GM12878 (cell line): ENCODE measurements around the gene TCEANC. TPM values are rescaled to one million over a fixed set of nuclear protein-coding genes. Genes with fewer than 3 reads are reported as not detected.

ENCODE experiments used
- ATAC-seq: fragments of 200-7000 bp; cut with Tn5 transposase; 3 replicates; pipeline ENCODE4 v1.9.1; 2020; ENCODE audit warnings: mild to moderate bottlenecking, moderate library complexity
- BruUV-seq: library from RNA; stranded (reverse); fragments of 400-500 nt; replicated peaks from 2 replicates; lab custom pipeline; 2021; lab: Mats Ljungman, UMichigan
- CTCF ChIA-PET: fragments of 300-600 bp; sonication (Branson Sonifier 250); formaldehyde crosslinking; extraction: SDS; loops from one replicate; lab custom pipeline; 2021; ENCODE audit warnings: inconsistent platforms; lab: Yijun Ruan, JAX
- POLR2A ChIA-PET: fragments of 350-600 bp; formaldehyde crosslinking; extraction: SDS; loops from one replicate; lab custom pipeline; 2021; ENCODE audit warnings: inconsistent platforms; lab: Charles Lee
- RAD21 ChIA-PET: fragments of 300-600 bp; sonication (Branson Sonifier 250); formaldehyde crosslinking; loops from one replicate; lab custom pipeline; 2023; ENCODE audit warnings: antibody characterized with exemption; ENCODE audit not compliant: unreplicated experiment; lab: Charles Lee
- SMC1A ChIA-PET: fragments of 300-600 bp; sonication (Branson Sonifier 250); formaldehyde crosslinking; loops from one replicate; lab custom pipeline; 2023; ENCODE audit not compliant: unreplicated experiment, uncharacterized antibody; lab: Charles Lee
- DNase-seq: peaks from one replicate; pipeline ENCODE4 v3.0.0-alpha.2; 2011; ENCODE audit warnings: low read depth, low spot score
- FAIRE-seq: peaks from 3 replicates; lab custom pipeline; 2011; peaks lifted over from hg19 to GRCh38; lab: Jason Lieb, UNC
- H2AFZ ChIP-seq: 2 replicates; pipeline ENCODE4 v1.6.0; 2011; ENCODE audit warnings: low read depth, low read length, control low read depth; ENCODE audit not compliant: control insufficient read depth
- H3K27ac ChIP-seq: 2 replicates; pipeline ENCODE4 v1.5.1; 2011; ENCODE audit warnings: control low read depth; ENCODE audit not compliant: control insufficient read depth, insufficient read depth
- H3K27me3 ChIP-seq, 2 experiments: replicated peaks in 1 of 2; 2 replicates each; pipeline versions ENCODE4 v1.6.0 to v1.6.1; 2011; ENCODE audit warnings: low read length in 1 of 2; ENCODE audit not compliant: control insufficient read depth in 2 of 2, insufficient read depth in 2 of 2
- H3K36me3 ChIP-seq, 2 experiments: 2 replicates each; pipeline ENCODE4 v1.5.1; 2011; ENCODE audit warnings: low read length in 1 of 2; ENCODE audit not compliant: control insufficient read depth in 2 of 2, insufficient read depth in 2 of 2
- H3K4me1 ChIP-seq: 2 replicates; pipeline ENCODE4 v1.6.1; 2011; ENCODE audit warnings: mild to moderate bottlenecking, low read length, moderate library complexity, mixed read lengths; ENCODE audit not compliant: control insufficient read depth, insufficient read depth
- H3K4me2 ChIP-seq: 2 replicates; pipeline ENCODE4 v1.6.0; 2011; ENCODE audit warnings: control low read depth; ENCODE audit not compliant: control insufficient read depth, insufficient read depth
- H3K4me3 ChIP-seq: fragments of 200-600 bp; sonication (generic); 2 replicates; pipeline ENCODE4 v1.5.1; 2016
- H3K79me2 ChIP-seq: 2 replicates; pipeline ENCODE4 v1.6.0; 2011; ENCODE audit warnings: low read length; ENCODE audit not compliant: control insufficient read depth, insufficient read depth
- H3K9ac ChIP-seq: 2 replicates; pipeline ENCODE4 v1.8.0; 2011; ENCODE audit warnings: low read length, control low read depth, mixed read lengths; ENCODE audit not compliant: control insufficient read depth, insufficient read depth
- H3K9me3 ChIP-seq: replicated peaks from 3 replicates; pipeline ENCODE4 v1.5.1; 2011; ENCODE audit warnings: mild to moderate bottlenecking, low read length; ENCODE audit not compliant: control insufficient read depth, insufficient read depth
- H4K20me1 ChIP-seq: 2 replicates; pipeline ENCODE4 v1.6.0; 2011; ENCODE audit not compliant: control insufficient read depth, insufficient read depth
- BRCA1 ChIP-seq: IDR thresholded peaks from 2 replicates; pipeline ENCODE4 v1.6.1; 2011; ENCODE audit warnings: low read depth, low read length, improper control_type of control experiment
- MEF2A ChIP-seq: IDR thresholded peaks from 2 replicates; pipeline ENCODE4 v1.6.1; 2011; ENCODE audit warnings: low read depth, mild to moderate bottlenecking, low read length, moderate library complexity; ENCODE audit not compliant: insufficient read depth
- RELA ChIP-seq: fragments of 450-650 bp; IDR thresholded peaks from 2 replicates; pipeline ENCODE4 v1.8.0; 2014; ENCODE audit warnings: borderline replicate concordance; ENCODE audit not compliant: partially characterized antibody
- TCF3 ChIP-seq: IDR thresholded peaks from 2 replicates; pipeline ENCODE4 v1.6.1; 2012; ENCODE audit warnings: low read depth, mild to moderate bottlenecking, low read length, borderline replicate concordance; ENCODE audit not compliant: insufficient read depth
- ZNF622 ChIP-seq: fragments of 450-650 bp; IDR thresholded peaks from 2 replicates; pipeline ENCODE4 v1.6.1; 2017; ENCODE audit warnings: mild to moderate bottlenecking, inconsistent platforms
- WGBS: methylation state at CpG from one replicate; pipeline ENCODE4 v1.1.6; 2016; ENCODE audit warnings: low lambda C conversion rate; ENCODE audit not compliant: insufficient replicate concordance, insufficient coverage; ENCODE audit errors: missing lambda C conversion rate; 5-methylcytosine and 5-hydroxymethylcytosine counted together
- in situ Hi-C: fragments of 300-500 bp; cut with MboI; formaldehyde crosslinking; loops from 9 replicates; pipeline ENCODE4 v1.14.3; 2018; ENCODE audit warnings: mixed read lengths
- intact Hi-C: fragments of 100-400 bp; cut with micrococcal nuclease; formaldehyde crosslinking; loops from one replicate; pipeline ENCODE4 v1.14.2; 2022; ENCODE audit not compliant: unreplicated experiment
- polyA plus RNA-seq, 11 experiments: library from polyadenylated mRNA; depleted of rRNA in 4 of 11; unstranded in 6 of 11; stranded (reverse) in 5 of 11; fragments of >200 nt; fragmentation: Nextera tagmentation in 4 of 11; fragmentation: Illumina TruSeq in 1 of 11; extraction: Ambion mirVana in 4 of 11; extraction: Trizol in 1 of 11; gene quantifications; 1 replicate in 1 of 11; 2 replicates in 10 of 11; pipeline versions ENCODE4 v1.2.1 to v1.2.3, GENCODE V29; 2011 to 2016; ENCODE audit warnings: inconsistent platforms in 2 of 11, missing spikeins in 2 of 11, low read depth in 1 of 11
- total RNA-seq, 4 experiments: library from RNA; depleted of rRNA in 3 of 4; stranded (reverse); fragments of >200 nt in 3 of 4; fragmentation: Illumina TruSeq in 1 of 4; extraction: Trizol in 1 of 4; gene quantifications; 2 replicates each; pipeline versions ENCODE4 v1.2.1 to v1.2.3, GENCODE V29; 2013 to 2021
- TF ChIP-seq, protein P1 (sequence below): fragments of 450-650 bp; conservative IDR thresholded peaks from 2 replicates; pipeline ENCODE4 v1.6.1; 2017; ENCODE audit warnings: mild to moderate bottlenecking, moderate library complexity

The TCEANC gene
- total and polyA plus RNA-seq, 10 of the 15 experiments (the other 5 are each of a cell fraction or from before 2014, with no cell fraction given), result 1.1 to 4.9 (median 2.9) TPM

DNA sequence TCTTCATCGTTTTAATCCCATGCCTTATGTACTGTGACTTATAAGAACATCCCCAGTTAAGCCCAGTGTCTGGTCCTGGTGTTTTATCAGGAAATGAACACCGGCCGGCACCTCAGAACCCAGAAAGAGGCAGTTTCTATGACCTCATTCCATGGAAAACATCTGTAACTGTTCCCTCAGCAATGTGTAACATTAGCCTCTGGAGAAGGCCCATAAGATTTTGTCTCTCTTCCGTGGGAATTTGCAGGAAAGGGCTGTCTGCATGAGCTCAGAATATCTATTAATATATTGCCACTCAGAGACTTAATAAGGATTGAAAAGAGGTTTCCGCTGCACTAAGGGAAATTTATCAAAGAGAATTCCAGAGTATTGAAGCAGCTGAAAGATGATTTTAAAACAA, 3.1 kb upstream of the TCEANC start:
- ChIA-PET POLR2A (interaction anchor here (0.6 kb wide), 1 partner anchor 137 kb away, joined by 6 read pairs; no protein-coding TSS in a partner anchor), SMC1A (interaction anchor here (1.0 to 1.2 kb wide), 3 partner anchors 140 to 145 kb away, joined by 3 read pairs; no protein-coding TSS in a partner anchor), RAD21 (interaction anchor here (2.5 kb wide), 1 partner anchor 143 kb away, joined by 10 read pairs; no protein-coding TSS in a partner anchor), CTCF (interaction anchor here (1.7 to 3.8 kb wide), 3 partner anchors 142 to 382 kb away, joined by 3 to 26 read pairs (median 5); no protein-coding TSS in a partner anchor)
- Histone ChIP-seq H2AFZ (no peak overlapping the region), H3K4me1 (peaks cover 7% of the 10 kb centered on the region), H3K4me2 (no peak overlapping the region), H3K27me3 (no peaks in the 10 kb centered on the region; a peak in 1 of 4 replicates), H3K4me3 (no peak overlapping the region), H3K79me2 (peaks cover 8% of the 10 kb centered on the region), H3K9ac (no peak overlapping the region), H4K20me1 (no peaks in the 10 kb centered on the region), H3K27ac (no peak overlapping the region), H3K36me3 (no peaks in the 10 kb centered on the region), H3K9me3 (no peaks in the 10 kb centered on the region)
- TF ChIP-seq ZNF622 (no peak), TCF3 (no peak), RELA (no peak), BRCA1 (no peak), MEF2A (no peak)
- TF ChIP-seq, protein P1, sequence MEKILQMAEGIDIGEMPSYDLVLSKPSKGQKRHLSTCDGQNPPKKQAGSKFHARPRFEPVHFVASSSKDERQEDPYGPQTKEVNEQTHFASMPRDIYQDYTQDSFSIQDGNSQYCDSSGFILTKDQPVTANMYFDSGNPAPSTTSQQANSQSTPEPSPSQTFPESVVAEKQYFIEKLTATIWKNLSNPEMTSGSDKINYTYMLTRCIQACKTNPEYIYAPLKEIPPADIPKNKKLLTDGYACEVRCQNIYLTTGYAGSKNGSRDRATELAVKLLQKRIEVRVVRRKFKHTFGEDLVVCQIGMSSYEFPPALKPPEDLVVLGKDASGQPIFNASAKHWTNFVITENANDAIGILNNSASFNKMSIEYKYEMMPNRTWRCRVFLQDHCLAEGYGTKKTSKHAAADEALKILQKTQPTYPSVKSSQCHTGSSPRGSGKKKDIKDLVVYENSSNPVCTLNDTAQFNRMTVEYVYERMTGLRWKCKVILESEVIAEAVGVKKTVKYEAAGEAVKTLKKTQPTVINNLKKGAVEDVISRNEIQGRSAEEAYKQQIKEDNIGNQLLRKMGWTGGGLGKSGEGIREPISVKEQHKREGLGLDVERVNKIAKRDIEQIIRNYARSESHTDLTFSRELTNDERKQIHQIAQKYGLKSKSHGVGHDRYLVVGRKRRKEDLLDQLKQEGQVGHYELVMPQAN, result no peak
- FAIRE-seq (no peak), DNase-seq (no peak), ATAC-seq (no peak)
- 26% methylated on average over 5 of the region's 5 CpGs for WGBS
- intact Hi-C loops (loop anchor here (5.0 to 10.0 kb wide), 4 partner anchors 128 to 838 kb away; no protein-coding TSS in a partner anchor), in situ Hi-C loops (loop anchor here (5.0 to 25.0 kb wide), 4 partner anchors 145 to 688 kb away; no protein-coding TSS in a partner anchor)
- no TSS peak for BruUV-seq
